GM12891 (cell line): ENCODE results near the gene STRIT1.

Source experiments
- POLR2A ChIP-seq: IDR thresholded peaks from 2 replicates; pipeline ENCODE4 v1.6.1; 2011; ENCODE audit warnings: low read depth, low read length, control low read depth
- POLR2AphosphoS5 ChIP-seq: IDR thresholded peaks from 2 replicates; pipeline ENCODE4 v1.6.1; 2011; ENCODE audit warnings: low read depth, low read length, control low read depth
- TAF1 ChIP-seq: IDR thresholded peaks from 2 replicates; pipeline ENCODE4 v1.6.1; 2011; ENCODE audit warnings: low read depth, low read length, control low read depth

DNA sequence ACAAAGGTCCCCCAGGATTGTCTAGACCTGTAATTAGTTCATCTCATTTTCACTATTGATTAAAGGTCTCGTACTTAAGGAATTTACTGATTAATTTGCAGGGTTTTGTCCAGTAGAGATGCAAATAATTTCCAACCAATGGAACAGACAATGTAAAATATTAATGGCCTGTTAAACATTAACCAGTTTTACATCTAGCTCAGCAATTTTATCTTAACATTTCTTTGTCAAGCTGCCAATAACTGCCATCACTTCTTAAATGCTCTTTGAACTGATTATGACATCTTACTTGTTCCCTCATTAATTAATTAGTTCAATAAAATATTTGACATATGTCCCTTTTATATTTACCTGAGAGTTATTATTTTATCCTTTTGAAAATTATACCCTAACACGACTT is 9.4 kb upstream of the STRIT1 start:
- TF ChIP-seq POLR2A (no peak), POLR2AphosphoS5 (no peak), TAF1 (no peak)
